ENCODE measurements around the gene C20orf144.
"Not testable (repeated sequence)": the region's sequence is repeated elsewhere in the genome, so short reads cannot be mapped to it uniquely, and the experiment has no call there.

DNA sequence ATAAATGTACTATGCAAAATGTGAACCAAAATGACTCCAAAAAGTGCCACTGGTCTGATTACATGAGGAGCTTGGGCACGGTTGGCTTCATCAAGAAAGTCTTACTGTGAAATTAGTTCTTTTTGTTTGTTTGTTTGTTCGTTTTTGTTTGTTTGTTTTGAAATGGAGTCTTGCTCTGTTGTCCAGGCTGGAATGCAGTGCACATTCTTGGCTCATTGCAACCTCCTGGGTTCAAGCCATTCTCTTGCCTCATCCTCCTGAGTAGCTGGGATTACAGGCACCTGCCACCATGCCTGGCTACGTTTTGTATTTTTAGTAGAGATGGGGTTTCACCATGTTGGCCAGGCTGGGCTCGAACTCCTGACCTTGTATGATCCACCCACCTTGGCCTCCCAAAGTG, 30.2 kb upstream of the C20orf144 start:
- TF ChIP-seq, protein P1, sequence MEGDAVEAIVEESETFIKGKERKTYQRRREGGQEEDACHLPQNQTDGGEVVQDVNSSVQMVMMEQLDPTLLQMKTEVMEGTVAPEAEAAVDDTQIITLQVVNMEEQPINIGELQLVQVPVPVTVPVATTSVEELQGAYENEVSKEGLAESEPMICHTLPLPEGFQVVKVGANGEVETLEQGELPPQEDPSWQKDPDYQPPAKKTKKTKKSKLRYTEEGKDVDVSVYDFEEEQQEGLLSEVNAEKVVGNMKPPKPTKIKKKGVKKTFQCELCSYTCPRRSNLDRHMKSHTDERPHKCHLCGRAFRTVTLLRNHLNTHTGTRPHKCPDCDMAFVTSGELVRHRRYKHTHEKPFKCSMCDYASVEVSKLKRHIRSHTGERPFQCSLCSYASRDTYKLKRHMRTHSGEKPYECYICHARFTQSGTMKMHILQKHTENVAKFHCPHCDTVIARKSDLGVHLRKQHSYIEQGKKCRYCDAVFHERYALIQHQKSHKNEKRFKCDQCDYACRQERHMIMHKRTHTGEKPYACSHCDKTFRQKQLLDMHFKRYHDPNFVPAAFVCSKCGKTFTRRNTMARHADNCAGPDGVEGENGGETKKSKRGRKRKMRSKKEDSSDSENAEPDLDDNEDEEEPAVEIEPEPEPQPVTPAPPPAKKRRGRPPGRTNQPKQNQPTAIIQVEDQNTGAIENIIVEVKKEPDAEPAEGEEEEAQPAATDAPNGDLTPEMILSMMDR (conservative IDR thresholded peaks at IDR 0.05; ENCODE audit: low read length) = not testable (repeated sequence)
- TF ChIP-seq EZH2phosphoT487 (IDR thresholded peaks at IDR 0.05; ENCODE audit: borderline replicate concordance) = not testable (repeated sequence)
